G401.6 (cell line): ENCODE results near the gene TAS1R3.
"Not testable (repeated sequence)": the region's sequence is repeated elsewhere in the genome, so short reads cannot be mapped to it uniquely, and the experiment has no call there.

Source experiments
- FAIRE-seq: peaks from 2 replicates; lab custom pipeline; 2012; peaks lifted over from hg19 to GRCh38; lab: Jason Lieb, UNC

The TAS1R3 gene

GRCh38 chr1:1354271-1355247, 23.5 kb downstream of the TAS1R3 start:
- FAIRE-seq = no peak

- no peak for FAIRE-seq
Observed at GRCh38 chr1:1355416-1355815, 24.3 kb downstream of the TAS1R3 start.

- FAIRE-seq = no peak
Observed at GRCh38 chr1:1356166-1356795, 25.2 kb downstream of the TAS1R3 start.

GRCh38 chr1:1356796-1357401, 25.8 kb downstream of the TAS1R3 start:
- no peak for FAIRE-seq

GRCh38 chr1:1357871-1358432, 26.9 kb downstream of the TAS1R3 start:
- FAIRE-seq = no peak

GRCh38 chr1:1358433-1359271, 27.6 kb downstream of the TAS1R3 start, which contains the start of gene MXRA8:
Gene MXRA8, minus strand, starts transcription at chr1:1358555. Its CDS starts 51 bp downstream, at chr1:1358504.
- no peak for FAIRE-seq

- FAIRE-seq = no peak
Observed at GRCh38 chr1:1359308-1359663, 28.2 kb downstream of the TAS1R3 start.

- no peak for FAIRE-seq
Observed at GRCh38 chr1:1359664-1360468, 28.8 kb downstream of the TAS1R3 start.

GRCh38 chr1:1360506-1361169, 29.6 kb downstream of the TAS1R3 start:
- no peak for FAIRE-seq

- FAIRE-seq = no peak
Observed at GRCh38 chr1:1361233-1361981, 30.3 kb downstream of the TAS1R3 start.

- FAIRE-seq = no peak
Observed at GRCh38 chr1:1361982-1362423, 30.9 kb downstream of the TAS1R3 start.

GRCh38 chr1:1364266-1364665, 33.2 kb downstream of the TAS1R3 start:
- no peak for FAIRE-seq

GRCh38 chr1:1365875-1366698, 35.0 kb downstream of the TAS1R3 start:
- no peak for FAIRE-seq

GRCh38 chr1:1366699-1367066, 35.6 kb downstream of the TAS1R3 start:
- FAIRE-seq = no peak

- no peak for FAIRE-seq
Observed at GRCh38 chr1:1367315-1367714, 36.2 kb downstream of the TAS1R3 start.

- not testable (repeated sequence) for FAIRE-seq
Observed at GRCh38 chr1:1370094-1370493, 39.0 kb downstream of the TAS1R3 start.

- FAIRE-seq = no peak
Observed at GRCh38 chr1:1370771-1371300, 39.8 kb downstream of the TAS1R3 start.

GRCh38 chr1:1371364-1371745, 40.3 kb downstream of the TAS1R3 start:
- no peak for FAIRE-seq
